ENCODE measurements around the gene JUN.

Gene JUN

GRCh38 chr1:58754073-58754613 lies 29.7 kb downstream of the JUN start:
- DNase-seq = no peak

- DNase-seq = no peak
These were observed 30.4 kb downstream of the JUN start for GRCh38 chr1:58753431-58753866.

- DNase-seq = no peak
These were observed 34.2 kb downstream of the JUN start for GRCh38 chr1:58749646-58750045.

- no peak for DNase-seq
These were observed 35.2 kb downstream of the JUN start for GRCh38 chr1:58748666-58749065.

- DNase-seq = no peak
These were observed 37.1 kb downstream of the JUN start for GRCh38 chr1:58746757-58747156.

- DNase-seq = no peak
These were observed 37.7 kb downstream of the JUN start for GRCh38 chr1:58746182-58746581.

GRCh38 chr1:58745666-58746065 lies 38.2 kb downstream of the JUN start:
- DNase-seq = no peak

- DNase-seq = no peak
These were observed 38.7 kb downstream of the JUN start for GRCh38 chr1:58745117-58745516.

- no peak for DNase-seq
These were observed 41.9 kb downstream of the JUN start for GRCh38 chr1:58741678-58742553.

GRCh38 chr1:58739856-58740466 lies 43.9 kb downstream of the JUN start:
- no peak for DNase-seq

- no peak for DNase-seq
These were observed 45.0 kb downstream of the JUN start for GRCh38 chr1:58738876-58739275.

GRCh38 chr1:58735586-58735985 lies 48.3 kb downstream of the JUN start:
- DNase-seq = no peak

GRCh38 chr1:58734630-58735029 lies 49.2 kb downstream of the JUN start:
- no peak for DNase-seq

GRCh38 chr1:58732087-58732775 lies 51.6 kb downstream of the JUN start:
- no peak for DNase-seq
